NCI-H2196 (cell line): Measurements from ENCODE around the gene SLC5A11.

Experiments used
- DNase-seq: peaks from one replicate; lab custom pipeline; 2025; ENCODE audit not compliant: unreplicated experiment; lab: John Stamatoyannopoulos, UW

The SLC5A11 gene

DNA sequence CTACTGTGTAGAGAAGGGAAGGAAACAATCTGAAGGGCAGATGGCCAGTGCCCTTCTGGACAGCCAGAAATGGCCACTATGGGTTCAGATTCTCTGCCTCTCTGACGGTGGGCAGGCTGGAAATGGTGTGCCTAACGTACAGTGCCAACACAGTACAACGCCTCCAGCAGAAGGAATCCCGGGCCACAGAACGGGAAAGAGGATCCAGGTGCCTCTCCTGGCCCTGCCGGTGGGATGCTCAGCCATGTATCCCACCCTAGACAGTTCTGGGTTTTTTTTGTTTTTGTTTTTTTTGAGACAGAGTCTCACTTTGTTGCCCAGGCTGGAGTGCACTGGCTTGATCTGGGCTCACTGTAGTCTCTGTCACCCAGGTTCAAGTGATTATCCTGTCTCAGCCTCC lies 71.5 kb downstream of the SLC5A11 start:
- DNase-seq = no peak

DNA sequence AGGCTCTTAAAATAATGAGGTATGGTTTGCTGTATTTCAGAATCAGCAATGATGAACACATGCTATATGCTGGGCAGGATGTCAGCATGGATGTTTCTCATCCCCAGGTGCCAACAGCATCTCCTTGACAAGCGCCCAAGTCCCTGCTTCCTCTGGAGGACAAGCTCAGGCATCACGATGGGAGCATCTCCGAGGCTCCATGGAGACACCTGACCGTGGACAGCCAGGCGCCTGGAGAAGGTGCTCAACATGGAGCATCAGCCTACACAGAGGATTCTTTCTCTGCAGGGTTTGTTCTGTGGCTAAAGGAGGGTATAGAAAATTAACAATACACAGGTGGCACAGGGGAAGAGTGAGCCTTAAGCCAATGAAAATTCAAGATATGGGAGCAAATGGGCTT lies 72.1 kb downstream of the SLC5A11 start:
- no peak for DNase-seq

DNA sequence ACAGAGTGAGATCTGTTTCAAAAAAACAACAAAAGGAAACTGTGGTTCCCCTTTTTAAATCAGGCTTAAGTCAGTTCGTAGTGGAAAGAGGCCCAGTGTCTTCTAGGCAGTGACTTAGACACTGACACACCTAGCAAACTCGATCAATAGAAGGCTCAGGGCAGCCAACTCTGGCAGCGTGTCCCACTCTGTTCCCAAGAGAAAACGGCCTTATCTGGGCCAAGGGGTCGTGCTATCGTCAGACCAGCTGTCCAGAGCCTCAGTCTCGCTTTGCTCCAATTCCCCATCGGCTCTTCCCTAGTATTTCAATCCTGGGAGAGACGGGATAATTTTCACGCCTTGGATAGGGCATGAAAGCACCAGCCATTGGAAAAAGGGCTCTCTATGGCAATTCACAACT lies 72.9 kb downstream of the SLC5A11 start:
- DNase-seq = no peak

DNA sequence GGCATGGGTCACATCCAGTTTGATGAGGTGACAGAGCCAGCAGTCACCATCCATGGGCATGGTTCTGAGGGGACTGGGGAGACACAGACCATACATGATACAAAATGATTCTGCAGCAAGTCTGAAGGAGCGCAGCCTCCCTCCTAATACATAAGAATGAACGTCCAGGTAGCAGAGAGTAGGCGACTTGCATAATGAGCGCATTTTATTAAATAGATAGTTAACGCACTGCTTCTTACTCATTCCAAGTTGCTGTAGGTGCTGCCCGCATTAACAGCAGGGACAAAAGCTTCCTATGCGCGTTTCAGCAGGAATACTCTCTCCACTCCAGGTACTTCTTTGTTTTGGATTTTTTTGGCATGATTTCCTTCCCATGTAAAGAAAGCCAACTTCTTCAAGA lies 73.8 kb downstream of the SLC5A11 start:
- no peak for DNase-seq

DNA sequence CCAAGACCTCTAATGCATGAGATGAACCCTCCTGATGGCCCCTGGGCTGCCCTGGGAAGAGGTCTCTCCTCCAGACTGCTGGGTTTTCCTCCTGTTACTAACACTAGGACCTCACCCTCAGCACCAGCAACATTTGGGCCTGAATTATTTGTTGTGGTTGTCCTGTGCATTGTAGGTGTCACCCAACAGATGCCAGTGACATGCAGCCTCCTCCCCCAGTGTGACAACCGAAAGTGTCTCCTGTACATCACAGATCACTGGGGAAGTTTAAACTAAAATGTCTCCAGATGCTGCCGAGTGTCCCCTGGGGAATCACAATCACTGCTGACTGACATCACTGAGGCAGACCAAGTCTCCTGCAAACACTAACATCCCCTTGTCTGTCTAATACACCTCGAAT lies 74.8 kb downstream of the SLC5A11 start:
- DNase-seq = no peak

DNA sequence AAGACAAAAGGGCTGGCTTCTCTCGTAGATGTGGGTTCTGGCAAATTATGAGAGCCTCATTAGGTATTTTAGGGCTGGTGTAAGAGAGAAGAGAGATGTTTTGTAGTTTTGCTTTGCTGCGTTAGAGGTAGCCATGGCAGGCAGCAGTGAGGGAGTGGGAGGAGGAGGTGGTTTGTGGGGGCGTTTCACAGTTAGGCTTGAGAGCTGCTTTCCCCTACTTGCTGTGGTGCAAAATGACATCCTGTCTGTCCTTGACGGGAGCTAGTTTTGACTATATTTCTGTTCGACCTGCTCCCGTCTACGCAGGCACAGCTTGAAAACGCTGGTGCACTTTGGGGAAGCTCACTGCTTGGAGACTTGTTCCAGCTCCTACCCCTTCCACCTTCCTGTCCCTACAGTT lies 75.5 kb downstream of the SLC5A11 start:
- DNase-seq = no peak

DNA sequence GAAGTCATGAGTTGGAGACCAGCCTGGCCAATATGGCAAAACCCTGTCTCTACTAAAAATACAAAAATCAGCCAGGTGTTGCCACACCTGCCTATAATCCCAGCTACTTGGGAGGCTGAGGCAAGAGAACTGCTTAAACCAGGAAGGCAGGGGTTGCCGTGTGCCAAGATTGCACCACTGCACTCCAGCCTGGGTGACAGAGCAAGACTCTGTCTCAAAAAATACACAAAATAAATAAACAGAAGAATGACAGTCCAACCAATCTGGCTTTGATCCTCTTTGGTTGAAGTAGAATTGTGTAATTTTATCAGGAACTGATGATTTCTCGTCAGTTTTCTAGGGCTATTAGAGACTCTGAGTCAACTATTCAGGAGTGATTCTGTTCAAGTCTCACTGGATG lies 79.4 kb downstream of the SLC5A11 start:
- no peak for DNase-seq

DNA sequence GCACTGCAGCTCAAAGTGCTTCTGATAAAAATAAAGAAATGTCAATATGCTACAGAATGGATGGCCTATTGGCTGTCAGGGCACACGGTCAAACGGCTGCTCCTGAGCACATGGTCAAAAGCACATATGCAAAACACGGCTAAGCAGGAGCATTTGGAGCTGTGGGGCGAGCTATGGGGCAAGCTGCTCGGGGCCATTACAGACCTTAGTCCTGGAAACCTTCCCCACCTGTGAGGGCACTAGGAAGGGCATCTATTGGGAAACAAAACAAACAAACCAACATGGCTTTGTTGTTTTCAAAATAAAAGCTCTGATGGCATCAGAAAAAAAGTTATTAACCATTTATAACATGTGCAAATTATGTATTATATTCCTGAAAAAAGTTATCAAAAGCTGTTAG lies 83.6 kb downstream of the SLC5A11 start:
- DNase-seq = no peak

DNA sequence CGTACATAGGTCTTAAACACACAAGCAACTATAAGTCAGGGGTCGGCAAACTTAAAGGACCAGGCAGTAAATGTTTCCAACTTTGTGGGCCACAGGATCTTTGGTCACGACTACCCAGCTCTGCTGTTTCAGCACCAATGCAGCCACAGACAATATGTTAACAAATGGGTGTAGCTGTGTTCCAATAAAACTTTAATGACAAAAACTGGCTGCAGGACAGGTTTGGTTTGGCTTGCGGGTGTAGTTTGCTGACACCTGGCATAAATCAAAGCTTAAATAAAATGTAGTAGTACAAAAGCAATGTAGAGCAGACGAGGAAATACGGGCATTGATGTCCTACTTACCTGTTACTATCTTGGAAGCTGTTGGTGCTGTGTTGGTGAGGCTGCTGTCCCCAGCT lies 84.7 kb downstream of the SLC5A11 start:
- DNase-seq = no peak

DNA sequence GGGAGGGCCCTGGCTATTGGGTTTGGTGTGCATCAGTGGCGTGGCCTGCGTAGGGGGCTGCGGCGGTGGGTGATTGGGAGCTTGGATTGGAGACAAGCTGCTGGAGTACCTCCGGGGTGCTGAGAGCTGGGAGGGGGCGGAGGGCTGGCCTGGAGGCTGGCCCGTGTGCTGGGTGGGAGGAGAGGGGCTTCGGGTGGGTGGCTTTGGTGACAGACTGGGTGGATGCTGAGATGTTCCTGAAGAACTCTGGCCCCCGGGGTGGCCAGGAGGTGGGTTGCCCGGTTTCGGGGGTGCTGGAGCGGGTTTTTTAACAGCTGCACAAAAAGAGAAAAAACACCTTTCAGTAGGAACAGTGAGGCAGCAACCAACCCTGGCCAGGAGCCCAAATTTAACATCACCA lies 85.3 kb downstream of the SLC5A11 start:
- no peak for DNase-seq

DNA sequence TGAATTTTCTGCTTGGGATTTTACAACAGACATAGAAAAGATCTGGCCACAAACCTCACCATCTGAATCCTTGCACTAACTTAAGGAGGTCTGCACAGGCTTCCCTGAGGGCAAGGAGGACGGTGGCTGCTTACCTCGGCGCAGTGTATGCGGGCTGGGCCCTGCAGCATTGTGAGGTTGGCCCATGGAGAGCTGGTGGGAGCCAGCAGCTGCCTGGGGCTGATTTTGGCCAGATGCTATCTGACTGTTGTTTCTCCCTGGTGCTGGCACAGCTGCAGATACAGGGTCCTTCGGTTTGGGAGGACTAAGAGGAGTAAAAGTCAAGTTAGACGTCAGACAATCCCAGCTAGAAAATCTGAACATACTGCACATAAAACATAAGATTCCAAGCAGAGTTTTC lies 89.6 kb downstream of the SLC5A11 start:
- no peak for DNase-seq

DNA sequence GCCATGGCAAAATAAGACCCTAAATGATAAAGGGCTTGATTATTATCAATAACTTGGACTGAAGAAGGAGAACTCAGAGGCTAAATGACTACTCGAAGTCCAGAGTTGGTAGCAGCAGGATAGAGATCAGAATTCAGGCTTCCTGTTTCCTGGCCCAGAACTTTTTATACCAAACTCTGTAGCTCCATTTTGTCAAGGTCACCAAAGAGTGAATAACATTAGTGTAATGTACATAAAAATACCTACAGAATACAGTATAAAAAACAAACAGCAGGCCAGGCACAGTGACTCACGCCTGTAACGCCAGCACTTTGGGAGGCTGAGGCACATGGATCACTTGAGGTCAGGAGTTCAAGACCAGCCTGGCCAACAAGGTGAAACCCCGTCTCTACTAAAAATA lies 90.4 kb downstream of the SLC5A11 start:
- DNase-seq = no peak

DNA sequence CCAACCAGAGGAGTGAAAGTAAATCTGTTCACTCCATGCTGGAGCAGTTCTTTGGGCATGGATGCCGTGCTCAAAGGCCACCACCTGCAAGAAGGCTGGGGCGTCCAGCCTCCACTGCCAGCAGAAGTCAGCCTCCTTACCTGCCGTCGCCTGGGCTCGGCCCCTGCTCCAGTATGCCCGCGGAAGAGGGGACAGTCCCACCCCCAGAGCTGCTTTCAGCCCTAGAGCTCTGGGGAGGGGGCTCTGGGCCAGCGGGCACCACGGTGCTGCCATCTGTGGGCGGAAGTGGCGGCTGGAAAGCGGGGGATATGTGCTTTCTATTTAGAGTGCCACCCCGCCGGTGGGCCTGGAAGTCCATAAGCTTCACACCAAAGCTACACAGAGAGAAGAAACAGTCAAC lies 93.5 kb downstream of the SLC5A11 start:
- DNase-seq = no peak

DNA sequence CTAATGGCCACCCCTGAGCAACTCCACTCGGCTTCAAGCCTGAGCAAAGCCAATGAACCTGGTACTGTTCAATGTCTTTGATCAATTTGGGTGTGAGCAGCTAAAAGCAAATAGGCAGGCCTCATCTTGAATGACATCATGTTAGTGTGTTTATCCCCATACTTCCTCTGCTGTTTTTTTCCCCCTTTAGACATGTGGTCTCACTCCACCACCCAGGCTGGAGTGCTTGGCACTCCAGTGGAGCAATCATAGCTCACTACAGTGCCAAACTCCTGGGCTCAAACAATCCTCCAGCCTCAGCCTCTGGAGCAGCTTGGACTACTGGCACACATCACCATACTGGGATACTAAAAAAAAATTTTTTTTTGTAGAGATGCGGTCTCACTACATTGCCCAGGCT lies 94.0 kb downstream of the SLC5A11 start:
- no peak for DNase-seq

DNA sequence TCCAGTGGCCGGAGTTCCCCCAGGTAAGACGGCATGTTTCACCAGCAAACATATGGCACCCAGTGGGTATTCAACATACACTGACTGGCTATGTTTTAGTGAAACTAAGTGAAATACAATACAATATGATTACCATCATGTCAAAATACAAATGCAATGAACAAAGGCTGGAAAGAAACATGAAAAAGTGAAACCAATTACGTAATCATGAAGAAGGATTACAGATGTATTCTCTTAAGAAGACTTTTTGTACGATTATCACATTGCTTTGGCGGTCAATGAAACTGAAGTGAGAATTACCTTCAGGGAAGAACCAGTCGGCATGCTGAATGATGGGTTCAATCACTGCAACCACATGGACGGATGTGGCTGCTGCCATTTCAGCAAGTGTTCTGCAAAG lies 97.7 kb downstream of the SLC5A11 start:
- no peak for DNase-seq

DNA sequence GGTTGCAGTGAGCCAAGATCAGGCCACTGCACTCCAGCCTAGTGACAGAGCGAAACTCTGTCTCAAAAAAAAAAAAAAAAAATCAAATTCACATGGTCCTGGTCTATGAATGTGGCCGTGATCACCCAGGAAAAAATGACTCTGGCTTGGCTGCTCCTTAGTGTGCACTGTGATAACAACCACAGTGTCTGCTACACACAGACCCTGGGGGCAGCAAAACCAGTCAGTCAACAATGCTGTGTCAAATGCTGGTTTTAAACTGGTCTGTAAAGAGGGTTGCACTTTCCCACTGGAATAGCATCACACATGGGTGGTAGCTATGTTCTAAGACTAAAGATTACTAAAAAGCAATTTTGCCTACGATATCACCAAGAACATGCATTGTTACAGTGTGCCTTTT lies 98.4 kb downstream of the SLC5A11 start:
- no peak for DNase-seq

DNA sequence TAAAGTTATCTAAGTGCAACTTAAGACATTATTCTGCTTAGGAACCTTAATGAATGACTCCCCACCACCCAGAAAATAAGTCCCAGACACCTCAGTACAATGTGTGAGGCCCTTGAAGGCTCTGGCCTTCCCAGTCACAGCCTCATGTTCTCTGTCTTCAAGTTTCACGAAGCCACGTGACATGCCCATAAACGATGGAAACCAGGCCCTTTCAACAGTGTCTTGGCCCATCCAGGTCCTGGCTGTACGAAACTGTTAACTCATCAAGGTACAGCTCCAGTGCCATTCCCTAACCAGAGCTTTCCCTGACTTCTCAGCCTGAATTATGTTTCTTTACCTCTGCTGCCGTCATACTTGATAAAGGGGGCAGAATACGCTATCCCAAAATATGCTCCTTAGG lies 100.4 kb downstream of the SLC5A11 start:
- no peak for DNase-seq

DNA sequence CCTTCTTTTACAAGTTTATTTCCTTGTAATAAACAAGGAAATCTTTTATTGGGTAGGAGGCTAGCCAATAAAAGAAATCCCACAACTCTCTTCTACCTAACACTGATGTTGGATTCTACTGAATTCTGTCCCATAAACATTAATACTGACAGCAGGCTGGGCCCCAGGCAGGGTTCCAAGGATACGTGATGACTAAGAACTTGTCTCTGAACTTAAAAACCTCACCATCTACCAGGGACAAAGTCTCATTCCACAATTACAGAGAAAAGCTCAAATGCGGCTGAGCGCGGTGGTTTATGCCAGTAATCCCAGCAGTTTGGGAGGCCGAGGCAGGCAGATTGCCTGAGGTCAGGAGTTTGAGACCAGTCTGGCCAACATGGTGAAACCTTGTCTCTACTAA lies 104.5 kb downstream of the SLC5A11 start:
- DNase-seq = no peak

DNA sequence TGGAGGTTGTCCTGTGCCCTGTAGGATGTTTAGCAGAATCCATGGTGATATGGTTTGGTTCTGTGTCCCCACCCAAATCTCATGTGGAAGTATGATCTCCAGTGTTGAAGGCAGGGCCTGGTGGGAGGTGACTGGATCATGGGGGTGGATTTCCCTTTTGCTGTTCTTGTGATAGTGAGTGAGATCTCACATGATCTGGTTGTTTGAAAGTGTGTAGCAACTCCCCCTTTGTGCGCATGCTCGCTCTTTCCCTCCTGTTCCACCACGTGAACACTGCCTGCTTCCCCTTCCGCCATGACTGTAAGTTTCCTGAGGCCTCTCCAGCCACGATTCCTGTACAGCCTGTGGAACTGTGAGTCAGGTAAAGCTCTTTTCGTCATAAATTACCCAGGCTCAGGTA lies 107.5 kb downstream of the SLC5A11 start:
- DNase-seq = no peak

DNA sequence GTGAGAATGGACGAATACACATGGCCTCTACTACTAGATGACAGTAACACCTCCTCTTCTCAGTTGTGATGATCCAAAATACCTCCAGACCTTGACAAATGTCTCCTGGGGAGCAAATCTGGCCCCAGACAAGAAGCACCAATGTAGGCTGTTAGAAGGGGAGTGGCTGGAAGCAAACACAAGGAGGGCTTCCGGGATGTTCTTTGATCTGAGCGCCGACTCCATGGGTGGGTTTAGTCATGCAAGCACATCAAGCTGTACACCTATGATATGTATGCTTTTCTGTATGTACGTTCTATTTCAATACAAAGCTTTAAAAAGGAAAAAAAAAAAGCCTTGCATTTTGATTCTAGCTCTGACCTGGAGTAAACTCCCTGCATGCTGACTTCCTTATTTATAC lies 108.0 kb downstream of the SLC5A11 start:
- no peak for DNase-seq

DNA sequence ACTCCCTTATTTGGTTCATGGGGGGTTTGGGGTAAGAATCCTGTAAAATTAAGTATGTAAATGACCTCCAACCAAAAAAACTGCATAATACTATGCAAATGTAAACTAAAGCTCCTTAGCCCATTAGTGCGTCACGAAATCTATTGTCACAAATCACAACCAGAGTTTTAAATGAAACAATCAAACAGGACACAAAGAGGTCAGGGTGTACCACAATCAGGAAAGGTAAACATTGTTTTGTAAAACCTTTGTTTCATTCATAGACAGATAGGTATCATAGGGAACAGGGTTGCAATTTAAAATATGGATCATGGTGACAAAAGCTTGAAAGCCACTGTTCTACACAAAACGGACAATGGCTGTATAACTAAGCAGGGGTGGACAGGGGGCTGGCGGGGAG lies 108.4 kb downstream of the SLC5A11 start:
- DNase-seq = no peak

DNA sequence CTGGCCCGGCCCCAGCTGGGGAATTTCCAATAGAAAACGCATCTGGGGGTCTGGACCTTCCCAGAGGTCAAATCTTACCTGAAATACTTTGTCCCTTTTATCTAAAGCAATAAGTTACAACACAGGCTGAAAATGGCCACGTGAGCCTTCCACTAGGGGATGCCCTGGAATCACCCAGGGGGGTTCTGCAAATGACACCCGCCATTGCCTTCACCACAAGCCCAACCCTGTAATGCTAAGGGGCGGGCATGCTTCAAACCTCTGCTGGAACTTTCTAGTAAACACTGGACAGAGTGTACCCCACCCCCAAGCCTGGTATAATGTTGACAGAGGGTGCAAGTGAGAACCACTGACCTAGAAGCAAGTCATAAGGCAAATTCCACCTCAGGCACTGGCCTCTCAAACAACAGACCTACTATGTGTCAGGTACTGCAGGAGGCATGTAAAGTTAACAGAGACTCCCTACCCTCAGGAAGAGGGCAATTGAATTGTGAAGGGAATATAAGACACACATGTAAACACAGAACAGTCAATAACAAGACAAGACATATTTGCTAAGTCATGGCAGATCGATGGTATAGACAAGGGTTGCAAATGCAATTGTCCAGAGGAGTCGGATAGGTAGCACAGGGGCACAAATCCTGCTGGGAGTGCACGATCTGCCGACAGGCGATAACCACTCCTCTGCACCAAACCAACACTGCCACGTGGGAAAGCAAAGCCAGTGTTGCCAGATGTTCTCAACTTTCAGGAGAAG lies 110.4 kb downstream of the SLC5A11 start:
- no peak for DNase-seq

DNA sequence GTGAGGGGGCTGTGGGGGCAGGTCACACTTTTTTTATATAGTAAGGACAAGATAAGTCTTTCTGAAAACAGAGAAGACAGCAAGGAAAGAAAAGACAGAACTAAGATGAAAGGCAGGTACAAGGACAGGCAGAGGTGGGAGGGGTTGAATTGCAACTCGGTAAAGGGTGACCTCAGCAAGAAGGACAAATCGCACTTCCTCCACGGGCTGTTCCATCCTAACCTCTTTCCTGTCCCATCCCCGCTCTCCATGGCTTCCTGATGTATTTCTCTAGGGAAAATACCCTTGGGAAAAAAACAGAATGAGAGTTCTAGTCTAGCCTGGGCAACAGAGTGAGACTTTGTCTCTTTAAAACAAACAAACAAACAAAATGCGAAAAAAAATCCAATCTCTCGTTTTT lies 112.1 kb downstream of the SLC5A11 start:
- DNase-seq = no peak
